Panc1 (cell line): ENCODE measurements around the gene WDR70. TPM values are rescaled to one million over a fixed set of nuclear protein-coding genes. Genes with fewer than 3 reads are reported as not detected.

ENCODE experiments used
- ATAC-seq: fragments of 200-7000 bp; cut with Tn5 transposase; 2 replicates; pipeline ENCODE4 v1.9.1; 2020; ENCODE audit warnings: mild to moderate bottlenecking, moderate library complexity
- BruUV-seq: library from RNA; stranded (reverse); fragments of 400-500 nt; replicated peaks from 2 replicates; lab custom pipeline; 2021; lab: Mats Ljungman, UMichigan
- CTCF ChIA-PET: fragments of 300-600 bp; sonication (Branson Sonifier 250); formaldehyde crosslinking; loops from one replicate; lab custom pipeline; 2022; ENCODE audit warnings: antibody characterized with exemption; lab: Charles Lee
- POLR2A ChIA-PET: fragments of 300-600 bp; sonication (Branson Sonifier 250); formaldehyde crosslinking; loops from one replicate; lab custom pipeline; 2022; ENCODE audit warnings: antibody characterized with exemption; lab: Charles Lee
- DNase-seq: peaks from one replicate; pipeline ENCODE4 v3.0.0-alpha.2; 2010; ENCODE audit warnings: low read depth, low spot score
- H3K27ac ChIP-seq: 2 replicates; pipeline ENCODE4 v1.5.1; 2011; ENCODE audit warnings: mild to moderate bottlenecking, low read length, inconsistent platforms
- H3K27me3 ChIP-seq: fragments of 200-500 bp; sonication (Bioruptor generic); 2 replicates; pipeline ENCODE4 v1.6.0; 2014; ENCODE audit warnings: low read length, inconsistent platforms; ENCODE audit not compliant: control insufficient read depth, insufficient read depth
- H3K36me3 ChIP-seq: fragments of 200-500 bp; sonication (Bioruptor generic); 2 replicates; pipeline ENCODE4 v1.5.1; 2014; ENCODE audit warnings: inconsistent platforms, mild to moderate bottlenecking, low read length, moderate library complexity; ENCODE audit not compliant: control insufficient read depth, insufficient read depth
- H3K4me1 ChIP-seq: 2 replicates; pipeline ENCODE4 v1.5.1; 2011; ENCODE audit warnings: inconsistent platforms, mild to moderate bottlenecking, low read length, moderate library complexity; ENCODE audit not compliant: control insufficient read depth, insufficient read depth
- H3K4me3 ChIP-seq, 2 experiments: 2 replicates each; pipeline ENCODE4 v1.5.1; 2011 to 2012; ENCODE audit warnings: low read depth in 2 of 2, low read length in 2 of 2, mild to moderate bottlenecking in 2 of 2, inconsistent platforms in 1 of 2, moderate library complexity in 1 of 2
- H3K9me3 ChIP-seq: fragments of 200-500 bp; sonication (Bioruptor generic); 2 replicates; pipeline ENCODE4 v1.5.1; 2014; ENCODE audit warnings: low read depth, mild to moderate bottlenecking, inconsistent platforms, low read length, moderate library complexity; ENCODE audit not compliant: control insufficient read depth, insufficient read depth
- CTCF ChIP-seq: fragments of 450-650 bp; IDR thresholded peaks from 2 replicates; pipeline ENCODE4 v1.5.1; 2017; ENCODE audit warnings: mild to moderate bottlenecking
- POLR2AphosphoS5 ChIP-seq: IDR thresholded peaks from 2 replicates; pipeline ENCODE4 v1.6.1; 2012; ENCODE audit warnings: mild to moderate bottlenecking, low read depth, low read length, moderate library complexity
- REST ChIP-seq, 2 experiments: IDR thresholded peaks; 2 replicates each; pipeline ENCODE4 v1.6.1; 2011 to 2012; ENCODE audit warnings: low read depth in 2 of 2, control low read depth in 1 of 2, low read length in 1 of 2, mild to moderate bottlenecking in 1 of 2, moderate library complexity in 1 of 2; ENCODE audit not compliant: insufficient read depth in 1 of 2
- SIN3A ChIP-seq: IDR thresholded peaks from 2 replicates; pipeline ENCODE4 v1.6.1; 2012; ENCODE audit warnings: low read depth, mild to moderate bottlenecking, low read length, moderate library complexity, borderline replicate concordance; ENCODE audit not compliant: insufficient read depth
- TCF7L2 ChIP-seq: IDR thresholded peaks from 2 replicates; pipeline ENCODE4 v1.6.1; 2011; ENCODE audit warnings: mild to moderate bottlenecking, low read depth, low read length, inconsistent platforms
- in situ Hi-C: cut with HindIII; loops from 2 replicates; pipeline ENCODE4 v1.10.0; 2016; ENCODE audit warnings: low sequenced_read_pairs, low pct_unique_long_range_greater_than_20kb
- intact Hi-C: fragments of 100-400 bp; cut with micrococcal nuclease; formaldehyde crosslinking; loops from one replicate; pipeline ENCODE4 v1.10.0; 2022; ENCODE audit not compliant: unreplicated experiment
- total RNA-seq: library from RNA; stranded (reverse); gene quantifications from one replicate; pipeline ENCODE4 v1.2.1, GENCODE V29; 2021; ENCODE audit not compliant: unreplicated experiment

WDR70 gene
- total RNA-seq, 1 experiment from 2014 or later, result 29.5 TPM

- intact Hi-C loops, result no loop called here
- H3K9me3 ChIP-seq, result no peaks in the 10 kb centered on the region
- no TSS peak for BruUV-seq
- ATAC-seq, result no peak
- H3K27me3 ChIP-seq, result no peaks in the 10 kb centered on the region
- ChIA-PET CTCF (no interaction called here), POLR2A (no interaction called here)
- H3K36me3 ChIP-seq, result no peaks in the 10 kb centered on the region
- TF ChIP-seq SIN3A, result no peak
- TF ChIP-seq REST (IDR thresholded peaks at IDR 0.05; ENCODE audit: insufficient read depth in 1 of 2, low read depth in 2 of 2, low read length in 1 of 2), result no peak
- TF ChIP-seq TCF7L2, result no peak
- TF ChIP-seq CTCF, result no peak
- TF ChIP-seq POLR2AphosphoS5, result no peak
- no peaks in the 10 kb centered on the region for H3K4me1 ChIP-seq
- no peak for DNase-seq
- in situ Hi-C loops, result no loop called here
- H3K4me3 ChIP-seq, result no peak overlapping the region
- no peak overlapping the region for H3K27ac ChIP-seq
Measured at GRCh38 chr5:37606148-37606547, 227.0 kb downstream of the WDR70 start.

GRCh38 chr5:37606632-37607248 is 227.6 kb downstream of the WDR70 start:
- Histone ChIP-seq H3K4me1 (no peaks in the 10 kb centered on the region), H3K4me3 (no peak overlapping the region), H3K36me3 (no peaks in the 10 kb centered on the region), H3K9me3 (no peaks in the 10 kb centered on the region), H3K27me3 (no peaks in the 10 kb centered on the region), H3K27ac (no peak overlapping the region)
- intact Hi-C loops, result no loop called here
- DNase-seq (no peak), ATAC-seq (no peak)
- in situ Hi-C loops, result no loop called here
- ChIA-PET POLR2A (no interaction called here), CTCF (no interaction called here)
- no peak for TF ChIP-seq POLR2AphosphoS5
- no peak for TF ChIP-seq TCF7L2
- TF ChIP-seq SIN3A, result no peak
- TF ChIP-seq REST (IDR thresholded peaks at IDR 0.05; ENCODE audit: insufficient read depth in 1 of 2, low read depth in 2 of 2, low read length in 1 of 2), result no peak
- TF ChIP-seq CTCF, result no peak
- no TSS peak for BruUV-seq
